DND-41 (cell line): ENCODE data around the gene USP34.

Experiments
- CTCF ChIP-seq: IDR thresholded peaks from 2 replicates; pipeline ENCODE4 v1.5.1; 2012; ENCODE audit warnings: borderline replicate concordance, low read length, moderate library complexity, mild to moderate bottlenecking; ENCODE audit not compliant: poor library complexity, severe bottlenecking; ENCODE audit errors: extremely low read depth
- EZH2 ChIP-seq: IDR thresholded peaks from 3 replicates; pipeline ENCODE4 v1.6.1; 2012; ENCODE audit warnings: borderline replicate concordance, low read depth, mild to moderate bottlenecking, moderate library complexity, low read length, inconsistent platforms; ENCODE audit not compliant: severe bottlenecking

DNA sequence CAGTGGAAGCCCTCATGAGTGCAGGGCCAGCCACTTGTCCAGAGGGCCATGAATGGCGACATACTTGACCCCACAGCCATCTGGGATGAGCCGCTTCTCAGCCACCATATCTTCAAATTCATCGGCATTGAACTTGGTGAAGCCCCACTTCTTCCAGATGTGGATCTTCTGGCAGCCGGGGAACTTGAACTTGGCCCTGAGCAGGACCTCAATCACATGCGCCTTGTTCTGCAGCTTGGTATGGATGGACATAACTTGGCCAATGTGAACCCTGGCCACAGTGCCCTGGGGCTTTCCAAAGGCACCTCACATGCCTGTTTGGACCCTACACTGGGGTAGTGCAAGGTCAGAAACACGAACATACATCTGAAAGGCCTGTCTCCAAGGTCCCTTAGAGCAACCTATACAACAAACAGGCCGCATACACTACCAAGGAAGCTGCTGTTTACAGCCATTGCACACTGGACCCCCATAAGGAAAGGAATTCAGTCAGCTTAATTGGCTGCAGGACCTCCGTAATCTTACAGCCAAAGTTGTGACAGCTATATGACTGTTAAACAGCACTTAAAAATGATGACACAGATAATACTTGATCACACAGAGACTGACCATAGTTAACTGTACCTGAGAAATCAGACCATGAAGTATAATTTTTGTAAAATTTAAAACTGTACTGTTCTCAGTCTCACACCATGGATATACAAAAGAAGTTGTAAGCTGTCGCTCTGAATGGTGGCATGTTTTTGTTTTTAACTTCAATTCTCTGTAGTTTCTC lies 53.8 kb downstream of the USP34 start:
- no peak for TF ChIP-seq CTCF
- TF ChIP-seq EZH2, result no peak
